Suprapubic skin (tissue), 4 donors: ENCODE data around the gene STAB2. TPM values are rescaled to one million over a fixed set of nuclear protein-coding genes. Genes with fewer than 3 reads are reported as not detected.
"Not testable (repeated sequence)": the region's sequence is repeated elsewhere in the genome, so short reads cannot be mapped to it uniquely, and the experiment has no call there.

Source experiments
- DNase-seq, 2 donors: peaks; one replicate each; pipeline ENCODE4 v3.0.0-alpha.2; 2019; ENCODE audit warnings: low spot score in 2 of 2
- H3K27ac ChIP-seq: fragments of 200-600 bp; sonication (generic); one replicate; pipeline ENCODE4 v1.5.1; 2019
- H3K27me3 ChIP-seq: fragments of 200-600 bp; sonication (generic); one replicate; pipeline ENCODE4 v1.5.1; 2019
- H3K36me3 ChIP-seq: fragments of 200-600 bp; sonication (generic); one replicate; pipeline ENCODE4 v1.5.1; 2019
- H3K4me1 ChIP-seq: fragments of 200-600 bp; sonication (generic); one replicate; pipeline ENCODE4 v1.5.1; 2019
- H3K4me3 ChIP-seq: fragments of 200-600 bp; sonication (generic); one replicate; pipeline ENCODE4 v1.5.1; 2019; ENCODE audit warnings: mild to moderate bottlenecking
- H3K9me3 ChIP-seq: fragments of 200-600 bp; sonication (generic); one replicate; pipeline ENCODE4 v1.5.1; 2019
- CTCF ChIP-seq, 2 donors: fragments of 200-600 bp in 1 of 2; fragments of 450-650 bp in 1 of 2; sonication (generic) in 1 of 2; IDR thresholded peaks; one replicate each; pipeline ENCODE4 v1.5.1; 2016 to 2019; ENCODE audit warnings: antibody characterized with exemption in 2 of 2, mild to moderate bottlenecking in 1 of 2, moderate library complexity in 1 of 2
- EP300 ChIP-seq: sonication (generic); formaldehyde crosslinking; IDR thresholded peaks from one replicate; pipeline ENCODE4 v1.6.1; 2017; ENCODE audit warnings: antibody characterized with exemption
- POLR2A ChIP-seq, 2 donors: fragments of 450-650 bp; IDR thresholded peaks; one replicate each; pipeline ENCODE4 v1.6.1; 2017; ENCODE audit warnings: antibody characterized with exemption in 2 of 2, mild to moderate bottlenecking in 2 of 2, moderate library complexity in 2 of 2
- POLR2AphosphoS5 ChIP-seq, 3 donors: sonication (generic); formaldehyde crosslinking; IDR thresholded peaks; one replicate each; pipeline ENCODE4 v1.6.1; 2017; ENCODE audit warnings: antibody characterized with exemption in 3 of 3
- WGBS: methylation state at CpG from one replicate; pipeline ENCODE4 v1.1.5; 2018; 5-methylcytosine and 5-hydroxymethylcytosine counted together
- total RNA-seq, 4 donors: library from RNA; depleted of rRNA; stranded (reverse); fragments of >200 nt; gene quantifications; one replicate each; pipeline ENCODE4 v1.1.0, GENCODE V29; 2016

STAB2 gene
- total RNA-seq, 4 donors from 2014 or later, result 0.34 TPM; not detected in 3

DNA sequence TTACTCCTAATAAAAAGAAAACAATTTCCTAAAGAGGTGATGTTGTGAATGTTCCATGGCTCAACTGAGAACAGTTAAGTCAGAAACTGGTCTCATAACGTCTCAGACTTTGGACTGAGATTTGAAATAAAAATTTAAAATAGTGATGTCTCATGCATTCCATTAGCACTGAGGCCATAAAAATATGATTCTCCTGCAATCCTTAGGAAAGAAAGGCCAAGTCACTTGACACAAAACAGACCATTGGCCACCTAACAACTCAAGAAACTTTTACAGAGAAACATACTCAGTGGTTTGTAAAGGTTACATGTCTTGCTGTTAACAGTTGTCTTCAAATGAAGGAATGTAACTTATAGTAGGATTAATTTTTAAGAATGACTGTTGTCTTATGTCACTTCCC is 58.1 kb downstream of the STAB2 start:
- no peak for DNase-seq
- Histone ChIP-seq H3K4me1 (no peaks in the 10 kb centered on the region), H3K36me3 (no peaks in the 10 kb centered on the region), H3K4me3 (no peak overlapping the region), H3K9me3 (no peaks in the 10 kb centered on the region), H3K27ac (no peak overlapping the region), H3K27me3 (no peaks in the 10 kb centered on the region)
- whole genome bisulfite sequencing, result 58% methylated on average over 1 of the region's 1 CpG
- TF ChIP-seq EP300, result no peak
- TF ChIP-seq POLR2AphosphoS5 (IDR thresholded peaks at IDR 0.05), result no peak
- no peak for TF ChIP-seq POLR2A (IDR thresholded peaks at IDR 0.05)
- no peak for TF ChIP-seq CTCF (IDR thresholded peaks at IDR 0.05)

DNA sequence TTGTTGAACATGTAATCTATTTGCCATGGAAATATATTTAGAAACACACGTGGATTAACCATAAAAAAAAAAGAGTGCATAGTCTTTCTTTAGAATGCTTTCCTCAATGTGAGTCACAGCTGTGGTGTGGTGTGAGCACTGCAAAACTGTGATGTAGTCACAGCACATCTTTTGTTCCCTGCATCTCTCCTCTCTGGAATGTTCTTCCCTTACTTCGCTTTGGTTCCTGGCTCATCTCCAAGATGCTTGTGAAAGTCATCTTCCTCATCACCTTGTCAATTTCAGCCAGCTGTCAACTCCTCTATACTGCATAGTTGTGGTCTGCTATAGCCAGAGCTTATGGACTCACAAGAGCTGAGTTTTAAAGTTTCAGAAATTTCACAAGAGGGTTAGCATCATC is 60.2 kb downstream of the STAB2 start:
- H3K27me3 ChIP-seq, result no peaks in the 10 kb centered on the region
- H3K4me3 ChIP-seq, result no peak overlapping the region
- WGBS, result 30% methylated on average over 2 of the region's 2 CpGs
- no peak overlapping the region for H3K27ac ChIP-seq
- no peaks in the 10 kb centered on the region for H3K36me3 ChIP-seq
- H3K4me1 ChIP-seq, result no peaks in the 10 kb centered on the region
- no peak for DNase-seq
- no peaks in the 10 kb centered on the region for H3K9me3 ChIP-seq
- TF ChIP-seq EP300 (no peak), POLR2A (IDR thresholded peaks at IDR 0.05) (no peak), CTCF (IDR thresholded peaks at IDR 0.05) (no peak), POLR2AphosphoS5 (IDR thresholded peaks at IDR 0.05) (no peak)

DNA sequence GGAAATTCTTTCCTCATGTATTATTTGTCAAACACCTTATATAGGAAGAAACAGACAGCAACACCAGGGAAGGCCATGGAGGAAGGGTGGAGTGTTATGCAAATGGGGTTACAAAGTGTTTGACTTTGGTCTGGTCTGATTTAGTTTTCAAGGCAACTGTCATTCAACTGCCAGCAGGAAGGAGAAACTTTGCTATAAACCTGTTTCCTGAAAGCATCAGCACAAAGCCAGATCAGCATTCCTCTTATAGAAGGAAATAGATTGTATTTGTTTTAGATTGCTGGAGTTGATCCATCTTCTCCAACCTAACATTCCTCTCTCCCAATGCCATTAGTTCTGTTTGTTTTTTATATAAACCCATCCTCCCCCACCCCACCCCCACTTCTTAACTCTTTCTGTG is 65.7 kb downstream of the STAB2 start:
- DNase-seq, result no peak
- no peaks in the 10 kb centered on the region for H3K27me3 ChIP-seq
- H3K4me3 ChIP-seq, result no peak overlapping the region
- no peaks in the 10 kb centered on the region for H3K36me3 ChIP-seq
- TF ChIP-seq CTCF (IDR thresholded peaks at IDR 0.05) (no peak), EP300 (no peak), POLR2A (IDR thresholded peaks at IDR 0.05) (no peak), POLR2AphosphoS5 (IDR thresholded peaks at IDR 0.05) (no peak)
- no peaks in the 10 kb centered on the region for H3K9me3 ChIP-seq
- no peaks in the 10 kb centered on the region for H3K4me1 ChIP-seq
- no peak overlapping the region for H3K27ac ChIP-seq

DNA sequence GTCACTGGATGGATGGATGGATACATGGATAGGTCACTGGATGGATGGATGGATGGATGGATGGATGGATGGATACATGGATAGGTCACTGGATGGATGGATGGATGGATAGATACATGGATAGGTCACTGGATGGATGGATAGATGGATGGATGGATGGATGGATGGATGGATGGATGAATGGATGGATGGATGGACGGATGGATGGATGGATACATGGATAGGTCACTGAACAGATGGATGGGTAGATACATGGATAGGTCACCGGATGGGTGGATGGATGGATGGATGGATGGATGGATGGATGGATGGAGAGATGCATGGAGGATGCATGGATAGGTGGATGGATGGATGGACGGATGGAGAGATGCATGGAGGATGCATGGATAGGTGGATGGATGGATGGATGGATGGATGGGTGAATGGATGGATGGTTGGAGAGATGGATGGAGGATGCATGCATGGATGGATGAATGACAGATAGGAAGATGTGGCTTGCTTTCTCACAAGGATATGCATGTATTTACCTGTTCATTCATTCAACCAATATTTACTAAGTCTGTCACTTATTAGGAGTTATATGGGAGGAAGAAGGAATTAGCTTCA is 66.6 kb downstream of the STAB2 start:
- H3K27ac ChIP-seq, H3K4me3 ChIP-seq, DNase-seq, H3K4me1 ChIP-seq, H3K27me3 ChIP-seq, H3K36me3 ChIP-seq, H3K9me3 ChIP-seq: not testable (repeated sequence)
- 77% methylated on average over 3 of the region's 3 CpGs for WGBS

DNA sequence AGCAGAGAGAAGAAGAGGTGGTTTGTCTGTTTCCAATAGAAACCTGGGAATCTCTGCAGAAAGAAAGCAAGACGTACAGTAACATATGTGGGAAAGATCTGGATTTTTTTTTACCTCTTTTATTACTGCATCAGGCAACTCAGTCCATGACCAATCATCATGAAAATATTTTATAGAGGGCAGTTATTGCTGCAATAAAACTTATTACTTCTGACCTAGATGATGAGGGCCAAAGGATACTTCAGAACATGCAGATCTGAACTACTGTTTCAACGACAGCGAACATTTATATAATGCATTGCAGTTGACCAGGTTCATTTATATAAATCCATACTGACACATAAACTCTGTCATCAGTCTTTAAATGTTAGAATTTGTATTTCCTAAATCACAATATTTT is 67.7 kb downstream of the STAB2 start:
- H3K36me3 ChIP-seq, result no peaks in the 10 kb centered on the region
- peaks cover 12% of the 10 kb centered on the region for H3K27me3 ChIP-seq
- no peaks in the 10 kb centered on the region for H3K4me1 ChIP-seq
- H3K27ac ChIP-seq, result no peak overlapping the region
- no peaks in the 10 kb centered on the region for H3K9me3 ChIP-seq
- WGBS, result 83% methylated on average over 3 of the region's 3 CpGs
- no peak for DNase-seq
- TF ChIP-seq POLR2A (IDR thresholded peaks at IDR 0.05) (no peak), EP300 (no peak), POLR2AphosphoS5 (IDR thresholded peaks at IDR 0.05) (no peak), CTCF (IDR thresholded peaks at IDR 0.05) (no peak)
- no peak overlapping the region for H3K4me3 ChIP-seq

- H3K27ac ChIP-seq, result no peak overlapping the region
- no peaks in the 10 kb centered on the region for H3K4me1 ChIP-seq
- no peaks in the 10 kb centered on the region for H3K9me3 ChIP-seq
- WGBS, result 96% methylated on average over 1 of the region's 1 CpG
- H3K27me3 ChIP-seq, result peaks cover 12% of the 10 kb centered on the region
- H3K4me3 ChIP-seq, result no peak overlapping the region
- no peak for DNase-seq
- TF ChIP-seq POLR2A (IDR thresholded peaks at IDR 0.05), result no peak
- TF ChIP-seq EP300, result no peak
- no peak for TF ChIP-seq POLR2AphosphoS5 (IDR thresholded peaks at IDR 0.05)
- no peak for TF ChIP-seq CTCF (IDR thresholded peaks at IDR 0.05)
- H3K36me3 ChIP-seq, result no peaks in the 10 kb centered on the region
Measured at GRCh38 chr12:103656291-103656690, 69.2 kb downstream of the STAB2 start.
